GM12875 (cell line): Measurements from ENCODE around the gene MRGPRG.

Experiments used
- H3K4me3 ChIP-seq: one replicate; pipeline ENCODE4 v1.5.1; 2011; ENCODE audit warnings: low read depth, low read length, control low read depth
- CTCF ChIP-seq: IDR thresholded peaks from 2 replicates; pipeline ENCODE4 v1.5.1; 2011; ENCODE audit warnings: low read depth, mild to moderate bottlenecking, control low read depth, inconsistent platforms, low read length, moderate library complexity, borderline replicate concordance; ENCODE audit not compliant: insufficient read depth

MRGPRG gene

GRCh38 chr11:3232956-3233355, 14.3 kb upstream of the MRGPRG start:
- no peak for TF ChIP-seq CTCF
- H3K4me3 ChIP-seq, result no peak overlapping the region

GRCh38 chr11:3231851-3232744, 13.5 kb upstream of the MRGPRG start, which contains the start of gene MRGPRE:
Gene MRGPRE (minus strand): TSS chr11:3232417. CDS start chr11:3228799, 3,618 bp downstream.
- H3K4me3 ChIP-seq, result no peak within 1 kb of the TSS
- no peak for TF ChIP-seq CTCF

GRCh38 chr11:3231550-3231850, 12.9 kb upstream of the MRGPRG start:
- TF ChIP-seq CTCF, result no peak
- H3K4me3 ChIP-seq, result no peak overlapping the region

GRCh38 chr11:3230636-3231549, 12.3 kb upstream of the MRGPRG start:
- no peak for TF ChIP-seq CTCF
- no peak overlapping the region for H3K4me3 ChIP-seq

GRCh38 chr11:3229673-3230630, 11.3 kb upstream of the MRGPRG start:
- no peak overlapping the region for H3K4me3 ChIP-seq
- no peak for TF ChIP-seq CTCF

- H3K4me3 ChIP-seq, result no peak overlapping the region
- TF ChIP-seq CTCF, result no peak
Observed at GRCh38 chr11:3228445-3228829, 9.8 kb upstream of the MRGPRG start.
